HepG2 (cell line): ENCODE results near the gene TTC22. TPM values are rescaled to one million over a fixed set of nuclear protein-coding genes. Genes with fewer than 3 reads are reported as not detected.

Experiments
- ADNP ChIP-seq: sonication (generic); formaldehyde crosslinking; IDR thresholded peaks from 2 replicates; pipeline ENCODE4 v1.4.0; 2020; ENCODE audit warnings: missing genetic modification reagents
- ATF1 ChIP-seq: IDR thresholded peaks from 2 replicates; pipeline ENCODE4 v1.6.1; 2016; ENCODE audit warnings: mild to moderate bottlenecking, control low read depth
- CAMTA2 ChIP-seq: sonication (generic); formaldehyde crosslinking; IDR thresholded peaks from 2 replicates; pipeline ENCODE4 v1.4.0; 2020; ENCODE audit warnings: mild to moderate bottlenecking, missing genetic modification reagents, borderline replicate concordance
- CBX1 ChIP-seq: IDR thresholded peaks from one replicate; pipeline ENCODE4 v1.6.1; 2016; ENCODE audit warnings: antibody characterized with exemption, low read depth
- CC2D1A ChIP-seq: sonication (generic); formaldehyde crosslinking; IDR thresholded peaks from 2 replicates; pipeline ENCODE4 v1.8.1; 2023; ENCODE audit warnings: mild to moderate bottlenecking, missing genetic modification reagents
- E2F2 ChIP-seq: sonication (generic); formaldehyde crosslinking; IDR thresholded peaks from 2 replicates; pipeline ENCODE4 v1.4.0; 2020; ENCODE audit warnings: missing genetic modification reagents, borderline replicate concordance
- ELK4 ChIP-seq: sonication (generic); formaldehyde crosslinking; IDR thresholded peaks from 2 replicates; pipeline ENCODE4 v1.9.0; 2021; ENCODE audit warnings: missing genetic modification reagents, borderline replicate concordance
- EZH2 ChIP-seq: conservative IDR thresholded peaks from 2 replicates; pipeline ENCODE4 v1.6.1; 2012; ENCODE audit warnings: mild to moderate bottlenecking, low read depth, low read length, moderate library complexity
- GZF1 ChIP-seq: sonication (generic); formaldehyde crosslinking; IDR thresholded peaks from 2 replicates; pipeline ENCODE4 v1.5.1; 2020; ENCODE audit warnings: mild to moderate bottlenecking, missing genetic modification reagents
- HCFC1 ChIP-seq: fragments of 150-350 bp; IDR thresholded peaks from 2 replicates; pipeline ENCODE4 v1.6.1; 2014; ENCODE audit warnings: low read depth, low read length
- HDAC1 ChIP-seq: sonication (generic); formaldehyde crosslinking; IDR thresholded peaks from 2 replicates; pipeline ENCODE4 v1.5.1; 2020; ENCODE audit warnings: mild to moderate bottlenecking, missing genetic modification reagents
- HNRNPL ChIP-seq: fragments of 200-400 bp; formaldehyde crosslinking; IDR thresholded peaks from 2 replicates; pipeline ENCODE4 v1.6.1; 2017; ENCODE audit warnings: mild to moderate bottlenecking, low read depth, low read length
- MTERF4 ChIP-seq: sonication (generic); formaldehyde crosslinking; IDR thresholded peaks from 2 replicates; pipeline ENCODE4 v1.8.0; 2023; ENCODE audit warnings: mild to moderate bottlenecking, missing genetic modification reagents
- NFIB ChIP-seq: sonication (generic); formaldehyde crosslinking; IDR thresholded peaks from 2 replicates; pipeline ENCODE4 v1.9.0; 2021; ENCODE audit warnings: missing genetic modification reagents, mild to moderate bottlenecking, borderline replicate concordance
- NKX3-1 ChIP-seq: sonication (generic); formaldehyde crosslinking; IDR thresholded peaks from 2 replicates; pipeline ENCODE4 v1.5.0; 2020; ENCODE audit warnings: missing genetic modification reagents
- PHB2 ChIP-seq: fragments of 450-650 bp; IDR thresholded peaks from 2 replicates; pipeline ENCODE4 v1.6.1; 2018; ENCODE audit not compliant: partially characterized antibody
- PTBP1 ChIP-seq: fragments of 200-400 bp; formaldehyde crosslinking; IDR thresholded peaks from 2 replicates; pipeline ENCODE4 v1.6.1; 2018; ENCODE audit warnings: low read length, low read depth; ENCODE audit not compliant: poor library complexity, severe bottlenecking
- SALL2 ChIP-seq: sonication (generic); formaldehyde crosslinking; IDR thresholded peaks from 2 replicates; pipeline ENCODE4 v1.8.1; 2023; ENCODE audit warnings: mild to moderate bottlenecking, missing genetic modification reagents, inconsistent platforms
- TMF1 ChIP-seq: sonication (generic); formaldehyde crosslinking; IDR thresholded peaks from 2 replicates; pipeline ENCODE4 v1.8.1; 2022; ENCODE audit warnings: low read depth, missing genetic modification reagents
- TOE1 ChIP-seq: sonication (generic); formaldehyde crosslinking; IDR thresholded peaks from 2 replicates; pipeline ENCODE4 v1.4.0; 2020; ENCODE audit warnings: mild to moderate bottlenecking, missing genetic modification reagents
- ZBTB37 ChIP-seq: sonication (generic); formaldehyde crosslinking; IDR thresholded peaks from 2 replicates; pipeline ENCODE4 v1.4.0; 2020; ENCODE audit warnings: mild to moderate bottlenecking, missing genetic modification reagents
- ZNF441 ChIP-seq: sonication (generic); formaldehyde crosslinking; IDR thresholded peaks from 2 replicates; pipeline ENCODE4 v1.7.0; 2021; ENCODE audit warnings: missing genetic modification reagents, borderline replicate concordance
- ZNF709 ChIP-seq: sonication (generic); formaldehyde crosslinking; IDR thresholded peaks from 2 replicates; pipeline ENCODE4 v1.5.0; 2020; ENCODE audit warnings: mild to moderate bottlenecking, missing genetic modification reagents
- ZNF713 ChIP-seq: sonication (generic); formaldehyde crosslinking; IDR thresholded peaks from 2 replicates; pipeline ENCODE4 v1.4.0; 2020; ENCODE audit warnings: mild to moderate bottlenecking, missing genetic modification reagents
- ZNF724P ChIP-seq: sonication (generic); formaldehyde crosslinking; IDR thresholded peaks from 2 replicates; pipeline ENCODE4 v1.8.0; 2022; ENCODE audit warnings: missing genetic modification reagents, borderline replicate concordance
- ZNF761 ChIP-seq: sonication (generic); formaldehyde crosslinking; conservative IDR thresholded peaks from 2 replicates; pipeline ENCODE4 v1.4.0; 2020; ENCODE audit warnings: mild to moderate bottlenecking, missing genetic modification reagents
- ZSCAN25 ChIP-seq: sonication (generic); formaldehyde crosslinking; IDR thresholded peaks from 2 replicates; pipeline ENCODE4 v1.8.0; 2022; ENCODE audit warnings: mild to moderate bottlenecking, missing genetic modification reagents
- polyA plus RNA-seq, 8 experiments: library from polyadenylated mRNA; depleted of rRNA in 3 of 8; stranded (reverse) in 7 of 8; unstranded in 1 of 8; fragments of >200 nt; fragmentation: Illumina TruSeq in 4 of 8; extraction: Trizol in 4 of 8; gene quantifications; 2 replicates each; pipeline versions ENCODE4 v1.2.1 to v1.2.3, GENCODE V29; 2011 to 2016; ENCODE audit warnings: low read depth in 4 of 8, missing spikeins in 1 of 8, mixed read lengths in 1 of 8; ENCODE audit not compliant: insufficient read depth in 1 of 8
- total RNA-seq, 5 experiments: library from RNA; depleted of rRNA; stranded (reverse); fragments of >200 nt; fragmentation: Illumina TruSeq; extraction: Trizol; gene quantifications; 2 replicates each; pipeline ENCODE4 v1.2.3, GENCODE V29; 2016; ENCODE audit warnings: low read depth in 1 of 5

The TTC22 gene
- total and polyA plus RNA-seq, 2 of the 13 experiments (the other 11 are each of a cell fraction or from before 2014, with no cell fraction given) = not detected

- no peak for TF ChIP-seq MTERF4 (CRISPR knock-in tag)
- no peak for TF ChIP-seq GZF1
- peak; percentile 63; the same call in 1 of the 2 replicates for TF ChIP-seq ATF1 (CRISPR knock-in tag)
- no peak for TF ChIP-seq TOE1 (CRISPR knock-in tag)
- no peak for TF ChIP-seq NFIB (CRISPR knock-in tag)
- TF ChIP-seq ZSCAN25 = no peak
- TF ChIP-seq ZNF441 (CRISPR knock-in tag) = no peak
- no peak for TF ChIP-seq ZNF724P
- no peak for TF ChIP-seq ELK4 (CRISPR knock-in tag)
- peak; percentile 67; the same call in 1 of the 2 replicates for TF ChIP-seq SALL2 (CRISPR knock-in tag)
- peak; percentile 57; the same call in 1 of the 2 replicates for TF ChIP-seq HCFC1
- TF ChIP-seq HDAC1 (CRISPR knock-in tag) = no peak
- no peak for TF ChIP-seq CC2D1A (CRISPR knock-in tag)
- TF ChIP-seq ADNP (CRISPR knock-in tag) = no peak
- TF ChIP-seq ZBTB37 (CRISPR knock-in tag) = no peak
- TF ChIP-seq PHB2 = no peak
- TF ChIP-seq PTBP1 = no peak
- TF ChIP-seq EZH2 = no peak
- TF ChIP-seq CAMTA2 = no peak
- TF ChIP-seq ZNF761 (CRISPR knock-in tag) = no peak
- no peak for TF ChIP-seq TMF1 (CRISPR knock-in tag)
- 0 out of 2 replicates have a peak, but pooled peaks have one; percentile 34 for TF ChIP-seq HNRNPL
- TF ChIP-seq ZNF713 (CRISPR knock-in tag) = no peak
- TF ChIP-seq E2F2 (CRISPR knock-in tag) = no peak
- peak; percentile 75 for TF ChIP-seq CBX1
- no peak; the same call in 1 of the 2 replicates for TF ChIP-seq NKX3-1 (CRISPR knock-in tag)
- no peak for TF ChIP-seq ZNF709
Measured at GRCh38 chr1:54764133-54764921, 36.8 kb downstream of the TTC22 start, which contains the start of gene PARS2 (continued).
